KMS-11 (cell line): ENCODE data around the gene TMEM221.

ENCODE experiments used
- H2AFZ ChIP-seq: fragments of 200-600 bp; sonication (generic); 2 replicates; pipeline ENCODE4 v1.6.1; 2016; ENCODE audit warnings: antibody characterized with exemption, mixed run types, low read depth
- H3K27ac ChIP-seq: fragments of 200-600 bp; sonication (generic); 2 replicates; pipeline ENCODE4 v1.6.1; 2016; ENCODE audit warnings: mild to moderate bottlenecking, mixed run types
- H3K27me3 ChIP-seq: fragments of 200-600 bp; sonication (generic); 2 replicates; pipeline ENCODE4 v1.6.1; 2017; ENCODE audit warnings: mild to moderate bottlenecking, low read depth, mixed run types, moderate library complexity; ENCODE audit not compliant: insufficient read depth
- H3K36me3 ChIP-seq: fragments of 200-600 bp; sonication (generic); 2 replicates; pipeline ENCODE4 v1.6.1; 2017; ENCODE audit warnings: mild to moderate bottlenecking, mixed run types; ENCODE audit not compliant: insufficient read depth
- H3K4me1 ChIP-seq: fragments of 200-600 bp; sonication (generic); 2 replicates; pipeline ENCODE4 v1.6.1; 2016; ENCODE audit warnings: mild to moderate bottlenecking, low read depth, mixed run types; ENCODE audit not compliant: poor library complexity, severe bottlenecking
- H3K4me2 ChIP-seq: fragments of 200-600 bp; sonication (generic); 2 replicates; pipeline ENCODE4 v1.7.0; 2016; ENCODE audit warnings: mild to moderate bottlenecking, mixed run types
- H3K4me3 ChIP-seq: fragments of 200-600 bp; sonication (generic); IDR thresholded peaks from 2 replicates; pipeline ENCODE4 v1.6.1; 2017; ENCODE audit warnings: low read depth, low read length, mixed read lengths; ENCODE audit not compliant: insufficient read depth
- H3K79me2 ChIP-seq: fragments of 200-600 bp; sonication (generic); 2 replicates; pipeline ENCODE4 v1.6.1; 2016; ENCODE audit warnings: low read depth, mixed run types; ENCODE audit not compliant: insufficient read depth
- H3K9ac ChIP-seq: fragments of 200-600 bp; sonication (generic); 2 replicates; pipeline ENCODE4 v1.6.1; 2016; ENCODE audit warnings: mild to moderate bottlenecking, mixed run types
- H4K20me1 ChIP-seq: fragments of 200-600 bp; sonication (generic); 2 replicates; pipeline ENCODE4 v1.6.1; 2016; ENCODE audit warnings: mild to moderate bottlenecking, mixed run types; ENCODE audit not compliant: insufficient read depth
- TF ChIP-seq, protein P1 (sequence below): fragments of 200-600 bp; sonication (generic); conservative IDR thresholded peaks from 2 replicates; pipeline ENCODE4 v1.6.1; 2017; ENCODE audit warnings: low read depth, mild to moderate bottlenecking, antibody characterized with exemption, low read length, moderate library complexity, mixed read lengths

TMEM221 gene

DNA sequence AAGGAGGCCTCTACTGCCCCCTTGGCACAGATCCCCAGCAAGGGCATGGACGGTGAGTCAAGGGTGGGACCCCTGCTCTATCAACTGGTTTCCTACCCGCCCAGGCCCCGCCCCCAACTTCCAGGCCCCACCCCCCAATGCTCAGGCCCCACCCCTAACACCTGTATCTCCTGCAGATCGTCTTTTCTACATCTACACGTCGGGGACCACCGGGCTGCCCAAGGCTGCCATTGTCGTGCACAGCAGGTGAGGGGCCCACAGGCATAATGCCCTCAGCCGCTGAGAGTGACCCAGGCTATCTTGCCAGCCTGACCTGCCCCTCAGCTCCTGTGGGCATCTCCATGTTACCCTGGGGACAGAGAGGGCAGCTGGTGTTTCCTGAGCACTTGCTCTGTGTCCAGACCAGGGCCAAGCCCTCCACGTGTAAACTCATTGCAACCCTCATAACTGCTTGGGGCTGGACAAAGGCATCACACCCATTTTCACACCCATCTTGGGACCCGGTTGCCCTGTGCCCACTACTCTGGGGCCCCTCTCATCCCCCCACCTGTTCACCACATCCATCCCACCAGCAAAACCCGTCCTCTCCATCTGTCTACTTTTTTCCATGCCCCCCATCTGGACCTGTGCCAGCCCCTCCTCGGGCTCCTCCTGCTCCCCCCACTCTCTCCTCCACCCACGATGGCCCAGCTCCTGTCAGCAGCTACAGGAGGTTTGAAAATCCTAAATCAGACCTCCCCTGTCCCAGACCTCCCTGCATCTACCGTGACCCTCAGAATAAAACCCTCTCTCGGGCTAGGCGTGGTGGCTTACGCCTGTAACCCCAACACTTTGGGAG lies 39.0 kb upstream of the TMEM221 start:
- no peaks in the 10 kb centered on the region for H4K20me1 ChIP-seq
- no peak overlapping the region for H2AFZ ChIP-seq
- no peaks in the 10 kb centered on the region for H3K4me1 ChIP-seq
- H3K79me2 ChIP-seq: no peaks in the 10 kb centered on the region
- no peak overlapping the region for H3K4me3 ChIP-seq
- H3K36me3 ChIP-seq: no peaks in the 10 kb centered on the region
- no peak overlapping the region for H3K27ac ChIP-seq
- H3K27me3 ChIP-seq: no peaks in the 10 kb centered on the region
- TF ChIP-seq, protein P1, sequence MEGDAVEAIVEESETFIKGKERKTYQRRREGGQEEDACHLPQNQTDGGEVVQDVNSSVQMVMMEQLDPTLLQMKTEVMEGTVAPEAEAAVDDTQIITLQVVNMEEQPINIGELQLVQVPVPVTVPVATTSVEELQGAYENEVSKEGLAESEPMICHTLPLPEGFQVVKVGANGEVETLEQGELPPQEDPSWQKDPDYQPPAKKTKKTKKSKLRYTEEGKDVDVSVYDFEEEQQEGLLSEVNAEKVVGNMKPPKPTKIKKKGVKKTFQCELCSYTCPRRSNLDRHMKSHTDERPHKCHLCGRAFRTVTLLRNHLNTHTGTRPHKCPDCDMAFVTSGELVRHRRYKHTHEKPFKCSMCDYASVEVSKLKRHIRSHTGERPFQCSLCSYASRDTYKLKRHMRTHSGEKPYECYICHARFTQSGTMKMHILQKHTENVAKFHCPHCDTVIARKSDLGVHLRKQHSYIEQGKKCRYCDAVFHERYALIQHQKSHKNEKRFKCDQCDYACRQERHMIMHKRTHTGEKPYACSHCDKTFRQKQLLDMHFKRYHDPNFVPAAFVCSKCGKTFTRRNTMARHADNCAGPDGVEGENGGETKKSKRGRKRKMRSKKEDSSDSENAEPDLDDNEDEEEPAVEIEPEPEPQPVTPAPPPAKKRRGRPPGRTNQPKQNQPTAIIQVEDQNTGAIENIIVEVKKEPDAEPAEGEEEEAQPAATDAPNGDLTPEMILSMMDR: no peak
- H3K9ac ChIP-seq: no peak overlapping the region
- no peak overlapping the region for H3K4me2 ChIP-seq

DNA sequence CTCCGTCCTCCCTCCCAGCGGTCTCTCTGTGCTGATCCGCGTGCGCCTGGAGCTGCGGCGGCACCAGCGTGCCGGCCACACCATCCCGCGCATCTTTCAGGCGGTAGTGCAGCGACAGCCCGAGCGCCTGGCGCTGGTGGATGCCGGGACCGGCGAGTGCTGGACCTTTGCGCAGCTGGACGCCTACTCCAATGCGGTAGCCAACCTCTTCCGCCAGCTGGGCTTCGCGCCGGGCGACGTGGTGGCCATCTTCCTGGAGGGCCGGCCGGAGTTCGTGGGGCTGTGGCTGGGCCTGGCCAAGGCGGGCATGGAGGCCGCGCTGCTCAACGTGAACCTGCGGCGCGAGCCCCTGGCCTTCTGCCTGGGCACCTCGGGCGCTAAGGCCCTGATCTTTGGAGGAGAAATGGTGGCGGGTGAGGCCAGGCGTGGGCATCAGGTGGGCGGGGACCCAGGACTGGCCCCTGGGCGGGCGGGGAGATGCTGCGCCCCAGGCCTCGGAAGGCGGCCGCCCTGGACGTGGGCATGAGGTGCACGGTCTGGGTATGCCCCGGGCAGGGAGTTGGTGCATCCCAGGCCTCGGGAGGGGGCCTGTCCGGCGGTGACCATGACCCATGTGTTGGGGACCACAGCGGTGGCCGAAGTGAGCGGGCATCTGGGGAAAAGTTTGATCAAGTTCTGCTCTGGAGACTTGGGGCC lies 38.2 kb upstream of the TMEM221 start:
- no peaks in the 10 kb centered on the region for H3K79me2 ChIP-seq
- H4K20me1 ChIP-seq: no peaks in the 10 kb centered on the region
- H3K27me3 ChIP-seq: no peaks in the 10 kb centered on the region
- H3K27ac ChIP-seq: no peak overlapping the region
- no peaks in the 10 kb centered on the region for H3K36me3 ChIP-seq
- no peak overlapping the region for H3K9ac ChIP-seq
- TF ChIP-seq, protein P1: no peak
- no peaks in the 10 kb centered on the region for H3K4me1 ChIP-seq
- no peak overlapping the region for H2AFZ ChIP-seq
- H3K4me3 ChIP-seq: no peak overlapping the region
- H3K4me2 ChIP-seq: no peak overlapping the region

GRCh38 chr19:17484520-17485185 lies 36.2 kb upstream of the TMEM221 start:
- no peaks in the 10 kb centered on the region for H3K4me1 ChIP-seq

DNA sequence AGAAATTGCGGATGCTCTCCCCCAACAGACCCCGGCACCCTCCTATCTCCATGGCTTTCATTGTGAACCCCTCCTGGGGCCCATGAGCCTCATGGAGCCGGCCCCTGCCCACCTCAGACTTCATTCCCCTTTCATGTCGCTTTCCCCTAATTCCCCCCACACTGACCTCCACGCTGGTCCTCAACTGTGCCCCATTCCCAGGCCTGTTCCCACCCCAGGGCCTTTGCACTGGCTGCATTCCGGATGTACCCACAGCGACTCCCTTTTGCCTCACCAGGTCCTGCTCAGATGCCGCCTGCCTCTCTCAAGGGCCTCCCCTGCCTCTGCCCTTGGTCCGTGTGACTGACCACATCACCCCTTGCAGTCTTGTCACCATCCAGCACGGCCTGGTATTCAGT lies 35.1 kb upstream of the TMEM221 start:
- Histone ChIP-seq H2AFZ (no peak overlapping the region), H3K36me3 (no peaks in the 10 kb centered on the region), H3K27ac (no peak overlapping the region), H3K4me3 (no peak overlapping the region), H3K79me2 (no peaks in the 10 kb centered on the region), H3K27me3 (no peaks in the 10 kb centered on the region), H4K20me1 (no peaks in the 10 kb centered on the region), H3K4me2 (no peak overlapping the region), H3K4me1 (no peaks in the 10 kb centered on the region), H3K9ac (no peak overlapping the region)
- TF ChIP-seq, protein P1: no peak

More at GRCh38 chr19:17484520-17485185, 36.2 kb upstream of the TMEM221 start:
- Histone ChIP-seq H3K27me3 (no peaks in the 10 kb centered on the region), H3K27ac (no peak overlapping the region), H4K20me1 (no peaks in the 10 kb centered on the region), H3K9ac (no peak overlapping the region), H3K4me3 (no peak overlapping the region), H3K79me2 (no peaks in the 10 kb centered on the region), H2AFZ (no peak overlapping the region), H3K4me2 (no peak overlapping the region), H3K36me3 (no peaks in the 10 kb centered on the region)
- TF ChIP-seq, protein P1: no peak
